ENCODE data around the gene COQ4.

GRCh38 chr9:128342971-128343680 lies 20.5 kb downstream of the COQ4 start:
- TF ChIP-seq POLR2A (IDR thresholded peaks at IDR 0.05) (no peak), CTCF (IDR thresholded peaks at IDR 0.05 in 4 of 5, conservative IDR thresholded peaks at IDR 0.05 in 1 of 5) (no peak)
